Stimulated activated CD4-positive, alpha-beta T cell treated with anti-CD3 and anti-CD28 coated beads, Interleukin-12 subunit alpha, Interleukin-12 subunit beta, amount 100 ng/mL, for 48 hours (primary cell): ENCODE results near the gene TENT5C.

Experiments used
- DNase-seq, 3 donors: peaks; one replicate each; pipeline ENCODE4 v3.0.0-alpha.2; 2020; ENCODE audit warnings: low read depth in 2 of 3, low spot score in 1 of 3

Gene TENT5C

DNA sequence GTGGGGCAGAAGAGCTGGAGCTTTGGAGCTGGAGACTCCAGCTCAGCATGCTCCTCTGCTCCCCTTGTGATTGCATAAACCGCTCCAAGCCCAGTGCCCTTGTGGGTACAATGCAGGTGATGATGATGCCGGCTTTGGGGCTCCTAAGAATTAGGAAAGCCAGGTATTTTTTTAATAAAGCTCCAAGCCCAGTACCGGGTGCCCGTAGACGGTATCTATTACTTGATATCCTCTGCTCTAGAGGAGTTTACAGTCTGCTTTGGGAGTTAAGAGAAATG lies 27.2 kb downstream of the TENT5C start:
- no peak for DNase-seq

DNA sequence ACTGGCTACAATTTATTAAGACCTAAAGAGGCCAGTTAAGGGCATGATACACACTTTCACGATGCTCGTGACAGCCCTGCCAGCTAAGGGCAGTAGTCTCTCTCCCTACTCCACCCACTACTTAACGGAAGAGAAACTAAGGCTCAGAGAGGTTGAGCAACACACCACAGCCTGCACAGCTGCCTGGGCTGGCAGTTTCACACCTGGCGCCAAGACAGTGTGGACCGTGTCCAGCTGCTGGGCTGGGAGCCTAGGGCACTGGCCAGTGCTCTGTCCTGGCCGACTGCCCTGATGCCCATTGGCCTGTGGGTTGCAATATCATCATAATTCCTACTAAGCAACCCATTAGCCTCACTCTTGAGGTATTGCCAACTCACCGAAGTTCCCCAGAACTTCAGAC lies 27.6 kb downstream of the TENT5C start:
- DNase-seq = no peak

DNA sequence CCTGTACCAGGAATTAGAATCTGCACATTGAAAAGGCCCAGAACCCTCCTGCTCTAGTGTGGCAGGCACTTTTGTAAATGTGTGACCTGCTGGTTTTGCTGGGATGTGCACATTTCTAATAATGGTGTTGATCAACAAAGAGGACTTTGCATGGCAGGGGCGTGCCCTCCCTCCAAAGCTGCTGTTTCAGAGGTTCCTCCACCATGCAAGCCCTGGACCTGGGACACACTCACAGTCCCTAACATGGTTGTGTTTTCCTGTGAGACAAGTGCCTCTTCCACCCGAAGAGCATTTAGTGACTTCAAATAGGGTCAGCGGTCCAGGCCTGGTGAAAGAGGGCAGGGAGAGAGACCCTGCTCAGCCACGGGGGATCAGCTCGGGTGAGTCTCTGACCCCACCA lies 28.1 kb downstream of the TENT5C start:
- DNase-seq = no peak

DNA sequence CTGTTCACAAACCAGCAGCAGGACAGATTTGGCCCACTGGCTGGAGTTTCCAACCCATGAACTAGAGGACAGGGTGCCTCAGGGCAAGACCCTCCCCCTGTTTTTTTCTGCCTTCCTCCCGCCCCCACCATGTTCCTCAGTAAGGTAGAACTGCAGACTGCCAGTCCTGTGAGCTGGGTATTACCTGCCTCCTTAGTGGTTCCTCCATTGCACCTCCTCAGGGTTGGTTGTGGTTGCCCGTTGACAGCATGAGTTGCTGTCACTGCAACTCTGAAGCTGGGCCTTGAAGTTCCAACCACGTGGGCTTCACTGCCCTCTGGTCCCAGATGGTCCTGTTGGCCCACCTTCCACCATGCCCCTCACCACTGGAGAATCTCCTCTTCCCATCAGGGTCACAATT lies 28.8 kb downstream of the TENT5C start:
- no peak for DNase-seq

DNA sequence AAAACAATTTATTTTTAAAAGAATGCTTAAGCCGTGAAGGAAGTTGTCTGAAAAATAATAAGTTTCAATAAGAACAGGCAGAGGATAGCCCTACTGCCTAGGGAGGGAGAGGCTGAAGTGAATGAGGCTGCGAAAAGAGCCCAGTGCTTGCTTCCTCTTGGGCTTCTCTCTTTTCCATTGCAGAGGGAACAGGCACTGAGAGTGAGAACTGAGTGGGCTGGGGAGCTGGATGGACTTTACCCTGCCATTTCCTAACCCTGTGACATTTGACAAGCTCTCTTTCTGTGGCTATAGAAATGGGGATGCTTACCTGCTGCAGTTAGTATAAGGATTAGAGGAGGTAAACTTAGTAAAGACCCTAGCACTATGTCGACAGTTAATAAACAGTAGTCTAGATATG lies 30.0 kb downstream of the TENT5C start:
- DNase-seq = no peak

DNA sequence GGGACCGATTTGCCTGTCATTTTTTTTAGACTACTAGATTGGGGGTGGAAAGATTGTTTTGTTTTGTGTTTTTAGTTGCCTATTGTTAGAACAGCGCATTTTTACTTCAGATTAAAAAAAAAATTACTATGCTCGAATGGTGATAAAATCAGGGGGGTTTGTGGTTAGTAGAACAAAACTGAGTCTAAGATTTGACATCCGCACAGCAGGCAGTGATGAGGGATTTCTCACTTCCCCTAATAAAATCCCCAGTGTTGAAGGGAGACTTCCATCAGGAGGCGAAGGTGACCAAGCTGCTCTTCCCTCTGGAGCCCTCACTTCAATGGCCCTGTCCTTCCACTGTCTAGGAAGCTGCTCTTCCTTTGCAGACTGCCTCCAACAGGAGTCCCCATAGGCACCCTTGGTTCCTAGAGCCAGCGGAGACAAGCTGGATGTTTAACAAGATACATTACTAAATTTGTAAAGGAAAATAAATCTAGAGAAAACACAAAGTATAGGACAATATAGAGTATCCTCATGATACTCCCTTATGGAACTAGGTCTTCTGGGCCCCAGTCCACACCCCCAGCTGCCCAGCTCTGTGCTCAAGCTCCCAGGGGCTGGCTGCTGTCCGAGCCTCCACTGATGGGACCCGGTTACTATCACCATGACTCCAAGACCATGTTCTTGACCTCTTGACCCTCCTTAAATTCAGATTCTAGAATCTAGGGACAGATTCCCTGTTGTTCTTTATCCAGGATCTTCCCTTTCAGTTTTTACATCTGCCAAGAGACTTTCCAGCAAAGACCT lies 31.0 kb downstream of the TENT5C start:
- no peak for DNase-seq

DNA sequence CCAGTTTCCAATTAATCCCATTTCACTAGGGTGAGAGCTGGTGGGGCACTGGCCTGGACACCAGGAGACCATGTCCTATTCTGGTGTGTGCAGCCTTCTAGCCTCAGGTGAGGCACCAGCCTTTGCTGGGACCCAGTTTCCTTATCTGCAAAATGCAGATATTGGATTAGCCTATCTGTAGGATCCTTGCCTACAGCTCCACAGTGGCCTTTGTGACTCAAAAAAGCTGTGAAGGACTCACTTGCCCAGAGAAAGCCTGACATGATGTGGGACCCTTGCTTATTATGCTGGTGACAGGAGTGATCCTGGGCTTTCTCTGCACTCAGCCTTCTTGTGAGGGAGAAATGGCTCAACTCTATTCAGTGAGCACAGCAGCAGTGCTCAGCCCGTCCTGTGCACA lies 32.3 kb downstream of the TENT5C start:
- no peak for DNase-seq

DNA sequence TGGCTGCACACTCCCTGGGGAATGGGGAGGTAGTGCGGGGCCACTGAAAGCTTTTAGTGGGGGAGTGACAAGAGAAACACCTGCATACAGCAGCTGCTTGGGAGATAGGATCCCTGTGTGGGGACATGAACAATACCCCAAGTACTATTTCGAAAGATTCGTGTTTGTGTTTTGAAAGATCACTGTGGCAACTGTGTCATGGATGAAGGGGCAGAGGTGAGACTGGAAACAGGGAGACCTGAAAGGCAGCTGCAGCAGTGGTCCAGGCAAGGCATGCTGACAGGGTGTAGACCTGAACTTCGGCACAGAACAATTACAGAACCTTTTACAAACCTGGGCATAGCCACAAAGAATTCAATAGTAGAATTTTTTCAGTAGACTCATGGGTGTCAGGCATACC lies 32.9 kb downstream of the TENT5C start:
- DNase-seq = no peak

DNA sequence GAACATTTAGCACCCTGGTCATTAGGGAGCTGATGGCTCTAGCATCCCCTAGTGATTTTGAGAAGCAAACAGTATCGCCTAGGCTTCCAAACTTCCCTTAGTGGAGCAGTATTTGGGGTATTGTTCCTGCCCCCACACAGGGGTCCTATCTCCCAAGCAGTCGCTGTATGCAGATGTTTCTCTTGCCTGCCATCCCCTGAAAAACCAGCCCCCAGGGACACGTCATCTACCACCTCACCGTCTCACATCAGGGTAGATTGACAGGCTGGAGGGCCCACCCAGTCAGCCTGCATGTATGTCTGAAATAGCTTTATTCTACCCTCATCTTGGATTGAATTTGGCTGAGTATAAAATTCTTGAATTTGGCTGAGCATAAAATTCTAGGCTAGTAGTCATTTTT lies 33.9 kb downstream of the TENT5C start:
- DNase-seq = no peak

DNA sequence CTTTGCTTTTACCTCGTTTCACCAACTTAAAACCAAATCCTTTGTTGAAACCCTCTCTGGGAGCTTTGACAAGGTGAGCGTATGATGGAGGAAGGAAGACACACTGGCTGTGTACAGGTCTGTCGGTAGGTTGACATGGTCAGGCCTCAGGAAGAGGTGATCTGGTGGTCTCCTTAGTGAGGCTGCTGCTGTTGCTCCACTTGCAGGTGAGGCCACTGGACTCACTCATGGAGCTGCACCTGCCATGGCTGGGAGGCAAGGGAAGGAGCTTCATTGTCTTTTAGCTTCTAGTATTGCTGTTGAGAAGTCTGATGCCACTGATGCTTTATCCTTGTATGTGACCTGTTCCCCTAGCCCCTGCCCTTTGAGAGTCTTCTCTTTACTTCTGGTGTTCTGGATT lies 35.7 kb downstream of the TENT5C start:
- DNase-seq = no peak

DNA sequence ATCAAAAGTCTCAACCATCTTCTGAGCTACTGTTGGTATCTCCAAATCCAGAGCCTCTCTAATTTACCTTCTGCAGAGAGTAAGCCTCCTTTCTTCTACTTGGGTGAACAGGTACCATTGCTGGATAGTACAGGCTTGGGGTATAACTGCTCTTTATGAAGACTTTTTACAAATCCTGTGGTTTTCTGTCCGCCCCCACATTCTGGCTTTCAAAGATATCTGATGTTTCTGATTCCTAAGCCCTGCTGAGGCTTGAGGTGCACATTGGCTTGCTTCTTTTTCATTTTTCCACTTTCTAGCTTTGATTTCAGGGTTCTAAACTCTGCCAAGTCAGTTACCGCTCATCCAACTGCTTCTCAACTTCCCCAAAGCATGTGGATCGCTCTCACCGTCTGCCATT lies 37.1 kb downstream of the TENT5C start:
- no peak for DNase-seq

DNA sequence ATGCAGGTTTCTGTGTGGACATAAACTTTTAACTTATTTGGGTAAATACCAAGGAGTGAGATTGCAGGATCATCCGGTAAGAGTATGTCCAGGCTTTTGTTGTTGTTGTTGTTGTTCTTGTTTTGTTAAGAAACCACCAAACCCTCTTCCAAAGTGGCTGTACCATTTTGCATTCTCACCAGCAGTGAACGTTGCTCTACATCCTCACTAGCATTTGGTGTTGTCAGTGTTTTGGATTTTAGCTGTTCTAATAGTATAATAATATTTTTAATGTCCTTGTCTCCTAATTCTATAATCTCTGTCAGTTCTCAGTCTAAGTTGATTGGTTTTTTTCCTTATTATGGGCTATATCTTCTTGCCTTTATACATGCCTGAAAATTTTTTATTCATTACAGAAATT lies 37.8 kb downstream of the TENT5C start:
- DNase-seq = no peak

DNA sequence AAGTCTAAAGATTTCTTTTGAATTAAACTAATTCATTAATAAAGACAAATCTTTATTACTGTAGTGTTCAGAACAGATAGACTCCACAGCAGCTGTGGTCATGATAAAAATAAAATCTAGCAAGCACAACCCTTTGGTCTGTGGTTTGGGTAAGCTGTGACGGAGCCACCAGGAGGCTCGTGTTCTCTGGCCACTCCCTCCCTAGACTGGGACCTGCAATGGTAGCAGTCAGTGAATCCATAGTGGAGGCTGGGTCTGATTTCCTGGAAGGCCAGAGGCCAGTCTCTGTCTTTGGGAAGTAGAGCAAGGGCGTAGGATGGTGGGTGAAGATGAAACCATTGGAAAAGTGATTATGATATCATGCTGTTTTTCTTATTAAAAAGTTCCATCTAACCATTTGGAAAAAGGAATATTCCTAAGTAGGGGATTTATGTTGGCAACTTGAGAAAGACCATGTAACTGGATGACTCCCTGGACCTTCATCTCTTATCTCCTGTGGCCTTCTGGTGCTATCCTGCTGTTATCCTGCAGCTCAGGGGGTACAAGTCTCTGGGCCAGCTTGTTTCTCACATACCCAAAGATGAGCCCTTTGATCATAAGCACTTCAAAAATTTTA lies 39.0 kb downstream of the TENT5C start:
- no peak for DNase-seq

DNA sequence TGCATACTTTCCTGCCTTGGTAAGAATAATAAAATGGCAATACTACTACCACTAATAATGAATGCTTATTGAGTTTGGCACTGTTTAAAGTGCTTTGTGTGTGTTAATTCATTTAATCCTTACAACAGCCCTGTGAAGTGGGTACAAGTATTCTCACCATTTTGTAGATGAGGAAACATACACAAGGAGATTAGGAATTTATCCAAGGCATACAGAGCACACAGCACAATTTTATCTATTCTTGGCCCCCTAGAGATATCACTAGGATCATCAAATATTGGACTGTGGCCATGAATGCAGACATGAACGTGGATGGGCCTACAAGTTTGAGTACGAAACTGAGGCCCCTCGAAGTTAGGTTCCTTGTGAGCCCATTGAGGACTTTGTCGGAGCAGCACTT lies 39.5 kb downstream of the TENT5C start:
- no peak for DNase-seq

DNA sequence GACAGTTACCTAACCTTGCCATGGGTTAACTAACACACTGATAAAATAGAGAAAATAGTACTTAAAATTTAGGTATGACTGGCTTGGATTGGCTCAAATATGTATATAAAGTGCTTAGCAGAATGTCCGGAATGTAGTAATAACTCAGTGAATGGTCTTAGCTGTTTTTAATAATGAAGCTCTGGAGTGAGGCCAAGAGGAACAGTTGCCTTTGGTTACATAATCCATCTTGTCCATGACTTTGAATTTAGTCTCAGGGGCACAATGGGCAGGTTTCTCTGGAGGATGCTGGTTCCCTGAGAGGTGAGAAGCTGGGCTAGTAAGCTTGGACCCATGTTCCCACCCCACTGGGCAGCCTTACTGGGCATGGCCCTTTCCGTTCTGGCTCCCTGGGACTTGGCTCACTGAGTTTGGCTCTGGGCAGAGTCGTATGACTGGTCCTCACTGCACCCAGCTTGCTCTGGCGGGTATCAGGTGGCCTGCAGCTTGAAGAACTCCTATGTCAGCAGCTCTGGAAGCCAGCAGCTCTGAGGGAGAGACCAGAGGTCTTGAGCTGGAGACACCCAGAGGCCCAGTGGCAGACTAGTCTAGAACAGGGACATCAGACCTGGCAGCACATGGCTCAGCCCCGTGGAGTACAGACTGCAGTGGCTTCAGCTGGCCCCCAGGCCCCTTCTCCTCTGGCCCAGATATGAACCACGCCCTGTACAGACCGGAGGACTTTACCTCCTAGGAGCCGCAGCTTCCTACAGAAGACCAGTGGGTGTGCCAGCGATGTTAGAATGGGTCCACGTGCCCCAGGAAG lies 40.4 kb downstream of the TENT5C start:
- no peak for DNase-seq

DNA sequence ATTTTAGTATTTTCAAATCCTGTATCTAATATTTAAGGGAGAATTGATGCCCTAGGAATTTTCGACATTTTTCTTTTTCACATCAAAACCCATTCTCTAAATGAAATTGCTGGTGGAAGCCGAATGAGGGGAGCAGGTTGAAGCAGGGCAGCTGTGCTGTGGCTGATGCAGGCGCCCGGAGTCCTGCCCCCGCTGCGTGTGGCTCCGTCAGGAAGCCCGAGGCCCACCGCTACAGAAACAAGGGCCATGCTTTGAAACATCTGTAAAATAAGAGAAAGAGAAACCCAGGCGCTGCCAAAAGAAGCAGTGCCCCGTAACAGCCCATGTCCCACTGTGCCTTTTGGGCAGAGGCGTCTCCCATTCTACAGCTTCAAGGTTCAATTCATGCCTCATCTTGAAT lies 41.1 kb downstream of the TENT5C start:
- no peak for DNase-seq

DNA sequence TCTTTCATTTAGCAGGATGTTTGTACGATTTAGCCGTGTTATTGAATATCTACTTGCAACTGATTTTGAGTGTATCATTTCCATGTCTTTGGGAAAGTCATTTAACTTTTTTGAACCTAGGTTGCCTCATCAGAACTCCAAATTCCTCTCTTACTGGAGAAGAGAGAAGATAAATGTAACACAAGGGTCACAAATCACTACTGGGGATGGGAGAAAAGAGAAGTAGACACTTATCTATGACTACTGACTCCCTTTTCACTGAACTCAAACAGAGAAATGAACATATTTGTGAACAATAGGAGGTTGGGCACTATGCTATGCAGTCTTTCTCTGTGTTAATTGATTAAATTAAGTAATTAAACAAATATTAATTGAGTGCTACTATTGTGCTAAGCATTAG lies 42.2 kb downstream of the TENT5C start:
- no peak for DNase-seq

DNA sequence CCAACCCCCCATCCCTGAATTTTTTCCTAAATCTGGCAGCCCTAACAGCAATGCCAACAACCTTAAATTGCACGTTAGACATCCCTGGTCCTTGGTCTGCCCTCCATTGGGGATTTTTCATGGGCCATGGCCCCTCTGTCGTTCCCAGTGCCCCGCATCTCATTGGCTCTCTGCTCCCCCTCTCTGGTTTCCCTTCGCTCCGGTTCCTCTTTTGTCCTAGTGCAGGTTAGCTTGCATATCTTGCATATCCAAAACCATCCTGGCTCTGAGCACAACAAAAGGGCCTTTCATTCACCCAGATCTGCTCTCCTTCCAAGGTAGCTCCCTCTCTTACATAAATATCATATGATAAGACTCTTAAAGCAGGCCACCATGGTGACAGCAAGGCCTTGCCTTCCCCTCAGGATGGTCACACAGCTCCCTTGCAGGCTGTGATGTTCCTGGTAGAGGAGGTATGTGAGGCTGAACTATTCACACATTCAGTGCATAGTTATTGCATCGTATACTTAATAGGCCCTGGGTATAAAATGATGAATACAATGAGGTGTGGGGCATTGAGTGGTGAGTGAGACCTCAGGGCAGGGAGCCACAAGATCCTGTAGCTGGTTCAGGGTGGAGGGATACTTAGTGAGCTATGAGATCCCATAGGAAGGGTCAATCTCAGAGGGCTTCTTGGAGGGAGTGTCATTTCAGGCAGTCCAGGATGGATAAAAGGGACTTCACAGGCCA lies 45.2 kb downstream of the TENT5C start:
- no peak for DNase-seq

DNA sequence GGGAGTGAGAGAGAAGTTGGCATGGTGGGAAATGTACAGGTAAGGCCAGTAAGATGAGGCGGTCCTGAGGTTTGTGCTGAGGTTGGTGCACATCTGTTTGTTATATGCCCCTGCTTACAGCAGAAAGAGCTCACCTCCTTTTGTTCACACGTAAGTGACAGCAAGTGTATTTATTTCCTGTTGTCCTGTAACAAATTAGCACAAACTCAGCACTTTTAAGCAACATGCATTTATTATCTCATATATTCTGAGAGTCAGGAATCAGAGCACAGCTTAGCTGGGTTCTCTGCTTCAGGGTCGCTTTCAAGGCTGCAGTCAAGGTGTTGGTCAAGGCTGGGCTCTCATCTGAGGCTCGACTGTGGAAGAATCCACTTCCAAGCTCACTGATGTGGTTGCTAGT lies 45.8 kb downstream of the TENT5C start:
- DNase-seq = no peak

DNA sequence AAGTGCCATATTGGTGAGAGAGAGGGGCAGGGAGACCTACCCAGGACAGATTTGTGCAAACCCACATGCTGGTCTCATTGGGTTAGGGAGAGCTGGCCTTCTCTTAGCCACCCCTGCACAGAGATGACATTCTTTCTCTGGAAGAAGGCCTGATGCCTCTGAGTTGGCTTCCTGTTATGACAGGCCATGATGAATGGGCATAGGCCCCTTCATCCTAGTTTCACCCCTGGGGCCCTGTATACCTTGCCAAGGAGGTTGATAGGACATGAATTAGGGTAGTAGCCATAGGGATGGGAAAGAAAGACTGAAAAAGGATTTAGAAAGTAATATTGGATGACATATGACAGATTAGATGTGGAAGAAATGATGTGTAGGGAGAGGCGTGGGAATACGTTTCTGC lies 46.6 kb downstream of the TENT5C start:
- DNase-seq = no peak

DNA sequence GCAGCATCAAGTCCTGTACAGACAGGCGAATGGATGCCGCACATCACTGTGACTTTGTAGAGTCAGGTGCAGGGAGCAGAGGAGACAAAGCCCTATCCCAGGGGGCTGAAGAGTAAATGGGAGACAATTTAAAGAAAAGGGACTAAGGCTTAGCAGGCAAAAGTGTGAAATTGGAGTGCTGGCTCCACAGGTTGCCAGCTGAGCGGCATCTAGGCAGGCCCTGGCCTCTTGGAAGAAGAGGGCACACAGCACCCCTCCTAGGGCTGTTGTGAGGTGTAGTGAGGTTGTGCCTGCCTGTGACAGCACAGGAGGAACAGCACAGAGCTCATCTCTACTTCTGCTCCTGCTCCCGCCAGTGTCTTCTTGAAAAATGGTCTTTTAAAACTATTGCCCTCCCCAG lies 47.3 kb downstream of the TENT5C start:
- DNase-seq = no peak
